UCSD-AML1 (cell line): ENCODE measurements around the gene ITLN1.

ENCODE experiments used
- DNase-seq: peaks from one replicate; lab custom pipeline; 2025; ENCODE audit not compliant: unreplicated experiment; lab: John Stamatoyannopoulos, UW

The ITLN1 gene

GRCh38 chr1:160858507-160858906 lies 26.5 kb downstream of the ITLN1 start:
- DNase-seq, result no peak

- DNase-seq, result no peak
These were observed 26.9 kb downstream of the ITLN1 start for GRCh38 chr1:160858097-160858496.

GRCh38 chr1:160855181-160855981 lies 29.6 kb downstream of the ITLN1 start:
- DNase-seq, result peak; percentile 49

- no peak for DNase-seq
These were observed 31.2 kb downstream of the ITLN1 start for GRCh38 chr1:160853754-160854153.

GRCh38 chr1:160853014-160853413 lies 32.0 kb downstream of the ITLN1 start:
- DNase-seq, result no peak

GRCh38 chr1:160850993-160851392 lies 34.0 kb downstream of the ITLN1 start:
- DNase-seq, result no peak

- DNase-seq, result no peak
These were observed 34.4 kb downstream of the ITLN1 start for GRCh38 chr1:160850541-160850940.

- DNase-seq, result no peak
These were observed 38.7 kb downstream of the ITLN1 start for GRCh38 chr1:160846281-160846680.

- peak; percentile 62 for DNase-seq
These were observed 40.3 kb downstream of the ITLN1 start for GRCh38 chr1:160844447-160845232.

GRCh38 chr1:160841079-160841478 lies 43.9 kb downstream of the ITLN1 start:
- DNase-seq, result no peak

- no peak for DNase-seq
These were observed 45.2 kb downstream of the ITLN1 start for GRCh38 chr1:160839746-160840145.

GRCh38 chr1:160838888-160839287 lies 46.1 kb downstream of the ITLN1 start:
- DNase-seq, result no peak

GRCh38 chr1:160837558-160838205 lies 47.3 kb downstream of the ITLN1 start:
- DNase-seq, result peak; percentile 93

GRCh38 chr1:160836981-160837557 lies 47.9 kb downstream of the ITLN1 start:
- DNase-seq, result no peak

- peak; percentile 39 for DNase-seq
These were observed 48.4 kb downstream of the ITLN1 start for GRCh38 chr1:160836561-160836960.

GRCh38 chr1:160835751-160836150 lies 49.2 kb downstream of the ITLN1 start:
- no peak for DNase-seq

- DNase-seq, result no peak
These were observed 49.9 kb downstream of the ITLN1 start for GRCh38 chr1:160834945-160835565.

GRCh38 chr1:160830321-160831153 lies 54.4 kb downstream of the ITLN1 start:
- peak; percentile 55 for DNase-seq

GRCh38 chr1:160829766-160830165 lies 55.2 kb downstream of the ITLN1 start:
- no peak for DNase-seq

GRCh38 chr1:160827418-160827817 lies 57.6 kb downstream of the ITLN1 start:
- DNase-seq, result no peak
